WTC11 (cell line): ENCODE data around the gene ODAD3. TPM values are rescaled to one million over a fixed set of nuclear protein-coding genes. Genes with fewer than 3 reads are reported as not detected.

Experiments
- total RNA-seq: library from RNA; stranded (reverse); gene quantifications from 3 replicates; pipeline ENCODE4 v1.2.3, GENCODE V29; 2021

ODAD3 gene
- total RNA-seq, 1 experiment from 2014 or later = 4.1 TPM

Other genes starting within 250 kb of the ODAD3 start
- gene KANK2, start 237.6 kb downstream of the ODAD3 start, total RNA-seq = 31.8 to 35.1 TPM (median 33.2 TPM) in 3 replicates
- 0.30 TPM in 1 of 3 replicates, not detected in the others for gene ANGPTL8, start 195.5 kb downstream of the ODAD3 start, total RNA-seq
- 88.8 to 100 TPM (median 90.7 TPM) in 3 replicates for gene DOCK6, start 172.6 kb downstream of the ODAD3 start, total RNA-seq
- 0.30 TPM in 1 of 3 replicates, not detected in the others for gene TSPAN16, start 139.0 kb downstream of the ODAD3 start, total RNA-seq
- gene RAB3D, start 95.5 kb downstream of the ODAD3 start, total RNA-seq = 18.9 to 27.8 TPM (median 27.0 TPM) in 3 replicates
- gene TMEM205, start 88.9 kb downstream of the ODAD3 start, total RNA-seq = 69.9 to 78.3 TPM (median 76.0 TPM) in 3 replicates
- gene CCDC159, start 88.6 kb downstream of the ODAD3 start, total RNA-seq = 5.5 to 8.5 TPM (median 6.8 TPM) in 3 replicates
- gene PLPPR2, start 79.7 kb downstream of the ODAD3 start, total RNA-seq = 7.5 to 9.6 TPM (median 8.4 TPM) in 3 replicates
- 2.4 to 3.9 TPM (median 3.0 TPM) in 3 replicates for gene SWSAP1, start 60.5 kb downstream of the ODAD3 start, total RNA-seq
- gene EPOR, start 50.8 kb downstream of the ODAD3 start, total RNA-seq = 16.8 to 20.9 TPM (median 20.4 TPM) in 3 replicates
- 69.0 to 88.3 TPM (median 86.0 TPM) in 3 replicates for gene RGL3, start 15.8 kb downstream of the ODAD3 start, total RNA-seq
- gene PRKCSH, start 514 bp upstream of the ODAD3 start, total RNA-seq = 396 to 405 TPM (median 402 TPM) in 3 replicates
- gene ELAVL3, start 45.9 kb upstream of the ODAD3 start, total RNA-seq = 1.4 to 3.0 TPM (median 1.6 TPM) in 3 replicates
- gene ZNF653, start 70.7 kb upstream of the ODAD3 start, total RNA-seq = 10.3 to 13.4 TPM (median 11.5 TPM) in 3 replicates
- 56.4 to 64.1 TPM (median 61.7 TPM) in 3 replicates for gene ECSIT, start 94.0 kb upstream of the ODAD3 start, total RNA-seq
- 16.0 to 18.0 TPM (median 17.4 TPM) in 3 replicates for gene CNN1, start 103.7 kb upstream of the ODAD3 start, total RNA-seq
- 70.9 to 86.0 TPM (median 73.4 TPM) in 3 replicates for gene ELOF1, start 124.1 kb upstream of the ODAD3 start, total RNA-seq
- 8.6 to 14.3 TPM (median 11.8 TPM) in 3 replicates for gene ACP5, start 142.5 kb upstream of the ODAD3 start, total RNA-seq
- gene ZNF627, start 162.4 kb upstream of the ODAD3 start, total RNA-seq = 12.6 to 13.2 TPM (median 12.7 TPM) in 3 replicates